BE2C (cell line): Measurements from ENCODE around the gene TTC33.

Experiments
- DNase-seq: peaks from one replicate; pipeline ENCODE4 v3.0.0-alpha.2; 2020
- H3K27me3 ChIP-seq: fragments of 250-450 bp; sonication (Bioruptor Pico); 2 replicates; pipeline ENCODE4 v1.5.1; 2020; ENCODE audit warnings: mild to moderate bottlenecking
- H3K36me3 ChIP-seq: fragments of 250-450 bp; sonication (Bioruptor Pico); 2 replicates; pipeline ENCODE4 v1.5.1; 2020; ENCODE audit warnings: mild to moderate bottlenecking
- H3K4me1 ChIP-seq: fragments of 250-450 bp; sonication (Bioruptor Pico); 2 replicates; pipeline ENCODE4 v1.5.1; 2020
- H3K4me3 ChIP-seq: 2 replicates; pipeline ENCODE4 v1.5.1; 2011; ENCODE audit warnings: low read depth, low read length
- H3K9me3 ChIP-seq: fragments of 250-450 bp; sonication (Bioruptor Pico); 2 replicates; pipeline ENCODE4 v1.5.1; 2020
- TF ChIP-seq, protein P1 (sequence below): IDR thresholded peaks from 2 replicates; pipeline ENCODE4 v1.5.1; 2012; ENCODE audit warnings: mild to moderate bottlenecking, low read depth, low read length

The TTC33 gene

DNA sequence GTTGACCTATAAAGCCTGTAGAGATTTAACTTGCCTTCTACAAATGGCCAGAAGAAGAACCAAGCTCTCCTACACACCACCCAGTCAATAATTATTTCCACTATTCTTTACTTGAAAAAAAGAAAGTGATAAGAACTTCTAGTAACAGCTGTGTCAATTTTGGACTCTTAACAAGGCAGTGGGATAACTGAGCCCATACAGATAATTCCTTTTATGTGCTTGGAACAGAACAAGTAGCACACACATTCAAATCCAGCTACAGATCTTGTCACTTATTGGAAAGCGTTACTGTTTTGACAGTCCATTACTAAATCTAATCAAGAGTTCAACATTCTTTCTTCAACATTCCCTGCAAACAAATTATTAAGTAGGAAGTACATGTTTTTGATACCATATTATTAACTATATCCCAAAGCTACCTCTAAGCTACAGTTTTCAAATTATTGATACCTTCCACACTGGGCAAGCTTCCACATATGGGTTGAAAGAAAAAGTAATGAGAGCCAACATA lies 69.7 kb downstream of the TTC33 start:
- DNase-seq = no peak
- Histone ChIP-seq H3K27me3 (peaks cover 46% of the 10 kb centered on the region), H3K4me1 (no peaks in the 10 kb centered on the region), H3K4me3 (no peak overlapping the region), H3K9me3 (no peaks in the 10 kb centered on the region), H3K36me3 (no peaks in the 10 kb centered on the region)
- TF ChIP-seq, protein P1, sequence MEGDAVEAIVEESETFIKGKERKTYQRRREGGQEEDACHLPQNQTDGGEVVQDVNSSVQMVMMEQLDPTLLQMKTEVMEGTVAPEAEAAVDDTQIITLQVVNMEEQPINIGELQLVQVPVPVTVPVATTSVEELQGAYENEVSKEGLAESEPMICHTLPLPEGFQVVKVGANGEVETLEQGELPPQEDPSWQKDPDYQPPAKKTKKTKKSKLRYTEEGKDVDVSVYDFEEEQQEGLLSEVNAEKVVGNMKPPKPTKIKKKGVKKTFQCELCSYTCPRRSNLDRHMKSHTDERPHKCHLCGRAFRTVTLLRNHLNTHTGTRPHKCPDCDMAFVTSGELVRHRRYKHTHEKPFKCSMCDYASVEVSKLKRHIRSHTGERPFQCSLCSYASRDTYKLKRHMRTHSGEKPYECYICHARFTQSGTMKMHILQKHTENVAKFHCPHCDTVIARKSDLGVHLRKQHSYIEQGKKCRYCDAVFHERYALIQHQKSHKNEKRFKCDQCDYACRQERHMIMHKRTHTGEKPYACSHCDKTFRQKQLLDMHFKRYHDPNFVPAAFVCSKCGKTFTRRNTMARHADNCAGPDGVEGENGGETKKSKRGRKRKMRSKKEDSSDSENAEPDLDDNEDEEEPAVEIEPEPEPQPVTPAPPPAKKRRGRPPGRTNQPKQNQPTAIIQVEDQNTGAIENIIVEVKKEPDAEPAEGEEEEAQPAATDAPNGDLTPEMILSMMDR = no peak

DNA sequence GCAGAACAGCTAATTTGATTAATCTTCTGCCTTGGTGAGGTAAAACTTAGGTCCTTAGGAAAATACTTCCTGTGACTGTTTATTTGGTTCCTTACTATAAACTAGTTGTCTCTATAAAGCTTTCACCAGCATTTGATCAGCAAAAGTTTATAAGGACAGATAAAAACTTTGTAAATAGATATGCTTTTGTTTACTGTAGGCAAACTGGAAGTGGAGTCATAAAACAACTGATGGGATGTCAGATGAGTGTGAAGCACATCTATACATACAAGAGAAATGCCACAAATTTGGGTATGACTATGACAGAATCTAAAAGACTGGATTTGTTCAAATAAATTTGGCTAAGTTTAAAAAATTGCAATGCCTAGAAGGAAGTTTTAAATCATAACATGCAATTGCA lies 70.6 kb downstream of the TTC33 start:
- TF ChIP-seq, protein P1 = no peak
- no peaks in the 10 kb centered on the region for H3K36me3 ChIP-seq
- H3K4me3 ChIP-seq = no peak overlapping the region
- no peaks in the 10 kb centered on the region for H3K4me1 ChIP-seq
- no peak for DNase-seq
- no peaks in the 10 kb centered on the region for H3K9me3 ChIP-seq
- peaks cover 55% of the 10 kb centered on the region for H3K27me3 ChIP-seq

DNA sequence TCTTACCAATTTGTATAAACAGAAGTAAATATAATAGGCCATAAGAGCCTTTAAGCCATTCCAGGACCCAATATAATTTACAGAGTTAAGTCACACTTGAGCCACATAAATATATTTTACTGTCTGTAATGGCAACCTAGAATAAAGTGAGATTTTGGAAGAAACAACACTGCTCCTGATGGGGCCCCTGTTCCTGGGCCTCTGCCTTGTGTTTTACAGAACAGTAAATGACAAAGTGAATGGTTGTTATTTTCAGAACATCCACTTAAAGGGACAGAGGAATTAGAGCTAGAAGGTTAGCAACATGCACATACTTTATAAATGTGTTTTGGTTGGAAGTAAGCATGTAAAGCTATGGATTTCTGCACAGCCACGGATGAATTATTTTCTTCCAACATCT lies 72.5 kb downstream of the TTC33 start:
- TF ChIP-seq, protein P1 = no peak
- no peak for DNase-seq
- no peak overlapping the region for H3K4me3 ChIP-seq
- peaks cover 64% of the 10 kb centered on the region for H3K27me3 ChIP-seq
- H3K36me3 ChIP-seq = no peaks in the 10 kb centered on the region
- no peaks in the 10 kb centered on the region for H3K9me3 ChIP-seq
- no peaks in the 10 kb centered on the region for H3K4me1 ChIP-seq

DNA sequence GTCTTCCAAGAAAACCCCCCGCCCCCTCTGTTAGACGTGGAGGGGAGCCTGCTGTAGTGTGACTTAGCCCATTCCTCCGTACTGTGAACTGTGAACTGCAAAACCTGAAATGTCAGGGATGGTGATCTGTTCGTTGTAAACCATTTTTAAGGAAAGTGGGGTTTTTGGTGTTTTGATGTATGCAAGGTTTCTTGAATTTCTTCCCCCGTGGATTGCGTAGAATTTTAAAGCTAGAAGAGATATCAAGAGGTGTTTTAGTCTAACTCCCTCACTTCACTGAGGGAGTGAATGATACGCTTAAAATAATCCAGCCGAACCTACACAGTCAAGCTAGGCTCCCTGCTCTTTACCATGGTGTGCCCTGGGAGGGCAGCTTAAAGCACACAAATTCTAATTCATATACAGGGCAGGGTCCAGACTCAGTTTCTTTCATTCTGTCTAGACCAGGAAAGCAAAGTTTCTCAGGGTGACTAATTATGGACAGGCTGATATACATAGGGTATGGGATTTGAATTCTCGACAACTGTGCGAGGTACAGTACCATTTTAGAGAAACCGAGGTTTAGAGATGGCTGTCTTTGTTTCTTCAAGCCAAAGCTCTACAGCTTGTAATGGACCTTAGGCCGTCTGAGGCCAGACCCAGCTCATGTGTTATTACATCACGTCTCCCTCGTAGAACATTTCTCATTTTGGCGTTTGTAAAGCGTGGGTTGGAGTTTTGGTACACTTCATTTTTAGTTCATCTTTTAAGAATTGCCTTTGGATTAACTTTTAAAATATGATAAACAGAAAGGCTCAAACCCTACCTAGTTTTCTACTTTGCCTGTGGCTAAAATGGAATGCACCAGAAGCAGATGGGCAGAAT lies 73.4 kb downstream of the TTC33 start:
- no peak overlapping the region for H3K4me3 ChIP-seq
- H3K9me3 ChIP-seq = no peaks in the 10 kb centered on the region
- H3K27me3 ChIP-seq = peaks cover 69% of the 10 kb centered on the region
- TF ChIP-seq, protein P1 = no peak
- DNase-seq = no peak
- no peaks in the 10 kb centered on the region for H3K36me3 ChIP-seq
- no peaks in the 10 kb centered on the region for H3K4me1 ChIP-seq

DNA sequence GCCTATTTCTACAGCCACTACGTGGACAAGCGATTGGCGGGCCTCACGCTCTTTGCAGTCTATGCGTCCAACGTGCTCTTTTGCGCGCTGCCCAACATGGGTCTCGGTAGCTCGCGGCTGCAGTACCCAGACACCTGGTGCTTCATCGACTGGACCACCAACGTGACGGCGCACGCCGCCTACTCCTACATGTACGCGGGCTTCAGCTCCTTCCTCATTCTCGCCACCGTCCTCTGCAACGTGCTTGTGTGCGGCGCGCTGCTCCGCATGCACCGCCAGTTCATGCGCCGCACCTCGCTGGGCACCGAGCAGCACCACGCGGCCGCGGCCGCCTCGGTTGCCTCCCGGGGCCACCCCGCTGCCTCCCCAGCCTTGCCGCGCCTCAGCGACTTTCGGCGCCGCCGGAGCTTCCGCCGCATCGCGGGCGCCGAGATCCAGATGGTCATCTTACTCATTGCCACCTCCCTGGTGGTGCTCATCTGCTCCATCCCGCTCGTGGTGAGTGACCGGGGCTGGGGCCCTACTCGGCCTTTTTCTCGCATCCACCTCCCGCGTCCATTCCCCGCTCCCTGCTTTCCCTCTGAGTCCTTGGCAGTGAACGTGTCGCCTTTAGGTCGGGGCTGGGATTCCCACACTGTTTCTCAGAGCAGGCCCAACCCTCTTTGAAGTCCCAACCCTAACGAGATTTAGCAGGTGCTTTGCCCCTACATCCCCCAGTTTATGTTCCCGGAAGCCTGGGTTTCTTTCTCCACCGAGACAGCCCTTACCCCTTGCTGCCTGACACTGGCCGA lies 74.2 kb downstream of the TTC33 start:
- DNase-seq = no peak
- H3K36me3 ChIP-seq = no peaks in the 10 kb centered on the region
- TF ChIP-seq, protein P1 = no peak
- H3K27me3 ChIP-seq = peaks cover 73% of the 10 kb centered on the region
- H3K4me1 ChIP-seq = no peaks in the 10 kb centered on the region
- no peaks in the 10 kb centered on the region for H3K9me3 ChIP-seq
- no peak overlapping the region for H3K4me3 ChIP-seq
